ENCODE measurements around the gene SHISA9. TPM values are rescaled to one million over a fixed set of nuclear protein-coding genes. Genes with fewer than 3 reads are reported as not detected.

SHISA9 gene
- total RNA-seq, 3 donors from 2014 or later (not counting 1 experiment from before 2014, with no cell fraction given): 0.05 TPM; not detected in 2

DNA sequence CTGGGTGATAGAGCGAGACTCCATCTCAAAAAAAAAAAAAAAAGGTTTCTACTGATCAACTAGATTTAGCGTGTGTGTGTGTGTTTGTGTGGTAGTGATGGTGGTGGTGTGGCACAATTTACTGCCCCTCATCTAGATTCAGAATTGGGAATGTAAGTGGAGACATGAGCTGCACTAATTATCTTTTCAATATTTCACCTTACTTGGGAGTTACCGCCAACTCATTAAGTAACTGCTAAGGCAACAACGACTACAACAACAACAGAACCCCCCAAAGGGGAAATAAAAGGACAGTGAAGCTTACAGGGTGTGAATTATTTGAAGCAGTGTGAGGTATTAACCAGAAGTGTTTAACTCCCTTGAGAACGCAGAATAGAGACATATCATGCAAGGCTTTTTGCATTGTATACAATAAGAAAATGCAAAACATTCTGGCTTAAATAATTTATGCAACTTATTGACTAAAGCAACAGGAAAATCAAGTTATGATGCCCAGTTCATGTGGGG, 180.5 kb downstream of the SHISA9 start:
- intact Hi-C loops (cut with micrococcal nuclease): no loop called here
- no peaks in the 10 kb centered on the region for H3K36me3 Mint-ChIP-seq
- no peak overlapping the region for H3K4me3 Mint-ChIP-seq
- Histone ChIP-seq H3K36me3 (ENCODE audit: control insufficient read depth, insufficient read depth, low read length) (no peaks in the 10 kb centered on the region), H3K4me1 (ENCODE audit: control insufficient read depth, insufficient read depth, low read length) (no peaks in the 10 kb centered on the region), H3K27ac (ENCODE audit: low read length) (no peak overlapping the region), H3K27me3 (ENCODE audit: control insufficient read depth, insufficient read depth, low read length) (no peaks in the 10 kb centered on the region), H3K4me3 (ENCODE audit: low read length) (no peak overlapping the region), H3K9me3 (ENCODE audit: control insufficient read depth, insufficient read depth, low read length) (peaks cover 3% of the 10 kb centered on the region)
- ATAC-seq (no peak), DNase-seq (no peak)
- no peak for TF ChIP-seq CTCF (IDR thresholded peaks at IDR 0.05)
- peaks cover 2 to 8% of the 10 kb centered on the region in 2 donors for H3K9me3 Mint-ChIP-seq
- WGBS (ENCODE audit: insufficient coverage): 75% methylated on average over 2 of the region's 5 CpGs
- no peaks in the 10 kb centered on the region for H3K4me1 Mint-ChIP-seq
- no peak overlapping the region for H3K27ac Mint-ChIP-seq
- H3K27me3 Mint-ChIP-seq (ENCODE audit: low read depth in 2 of 2): no peaks in the 10 kb centered on the region

GRCh38 chr16:13083681-13084080, 182.3 kb downstream of the SHISA9 start:
- WGBS (ENCODE audit: insufficient coverage): 65% methylated on average over 5 of the region's 5 CpGs
- intact Hi-C loops (cut with micrococcal nuclease): no loop called here
- H3K9me3 Mint-ChIP-seq: peaks cover 2 to 6% of the 10 kb centered on the region in 2 donors
- no peak for DNase-seq
- H3K9me3 ChIP-seq (ENCODE audit: control insufficient read depth, insufficient read depth, low read length): peaks cover 3% of the 10 kb centered on the region
- H3K27me3 ChIP-seq (ENCODE audit: control insufficient read depth, insufficient read depth, low read length): no peaks in the 10 kb centered on the region
- H3K36me3 Mint-ChIP-seq: no peaks in the 10 kb centered on the region
- TF ChIP-seq CTCF (IDR thresholded peaks at IDR 0.05): no peak
- no peak overlapping the region for H3K4me3 ChIP-seq (ENCODE audit: low read length)
- H3K27ac ChIP-seq (ENCODE audit: low read length): no peak overlapping the region
- H3K4me3 Mint-ChIP-seq: no peak overlapping the region
- ATAC-seq: no peak
- H3K4me1 Mint-ChIP-seq: no peaks in the 10 kb centered on the region
- H3K4me1 ChIP-seq (ENCODE audit: control insufficient read depth, insufficient read depth, low read length): no peaks in the 10 kb centered on the region
- no peak overlapping the region for H3K27ac Mint-ChIP-seq
- no peaks in the 10 kb centered on the region for H3K27me3 Mint-ChIP-seq (ENCODE audit: low read depth in 2 of 2)
- no peaks in the 10 kb centered on the region for H3K36me3 ChIP-seq (ENCODE audit: control insufficient read depth, insufficient read depth, low read length)

DNA sequence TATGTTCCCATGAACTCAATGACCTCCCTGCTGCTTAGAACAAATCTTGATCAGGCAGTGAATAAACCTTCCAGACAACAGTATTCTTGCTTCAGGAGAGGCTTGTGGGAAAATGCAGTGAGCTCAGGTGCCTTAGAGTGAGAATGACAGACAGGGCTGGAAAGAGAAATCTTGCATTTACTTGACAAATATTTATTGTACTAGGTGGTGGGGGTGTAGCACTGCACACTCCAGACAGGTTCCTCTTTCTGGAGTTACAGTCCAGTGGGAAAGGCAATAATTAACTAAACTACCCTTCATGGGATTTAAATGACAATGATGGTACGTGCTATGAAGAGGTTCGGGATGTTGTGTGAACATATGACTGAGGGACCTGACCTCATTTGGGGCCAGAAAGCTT, 182.9 kb downstream of the SHISA9 start:
- Histone ChIP-seq H3K27me3 (ENCODE audit: control insufficient read depth, insufficient read depth, low read length) (no peaks in the 10 kb centered on the region), H3K9me3 (ENCODE audit: control insufficient read depth, insufficient read depth, low read length) (peaks cover 3% of the 10 kb centered on the region), H3K4me1 (ENCODE audit: control insufficient read depth, insufficient read depth, low read length) (no peaks in the 10 kb centered on the region), H3K27ac (ENCODE audit: low read length) (no peak overlapping the region), H3K4me3 (ENCODE audit: low read length) (no peak overlapping the region), H3K36me3 (ENCODE audit: control insufficient read depth, insufficient read depth, low read length) (no peaks in the 10 kb centered on the region)
- no peak for TF ChIP-seq CTCF (IDR thresholded peaks at IDR 0.05)
- Mint-ChIP-seq H3K36me3 (no peaks in the 10 kb centered on the region), H3K4me1 (no peaks in the 10 kb centered on the region), H3K27me3 (ENCODE audit: low read depth in 2 of 2) (no peaks in the 10 kb centered on the region), H3K4me3 (no peak overlapping the region), H3K9me3 (peaks cover 2 to 6% of the 10 kb centered on the region in 2 donors), H3K27ac (no peak overlapping the region)
- ATAC-seq (no peak), DNase-seq (no peak)
- intact Hi-C loops (cut with micrococcal nuclease): no loop called here
- WGBS (ENCODE audit: insufficient coverage): 83% methylated on average over 1 of the region's 2 CpGs

DNA sequence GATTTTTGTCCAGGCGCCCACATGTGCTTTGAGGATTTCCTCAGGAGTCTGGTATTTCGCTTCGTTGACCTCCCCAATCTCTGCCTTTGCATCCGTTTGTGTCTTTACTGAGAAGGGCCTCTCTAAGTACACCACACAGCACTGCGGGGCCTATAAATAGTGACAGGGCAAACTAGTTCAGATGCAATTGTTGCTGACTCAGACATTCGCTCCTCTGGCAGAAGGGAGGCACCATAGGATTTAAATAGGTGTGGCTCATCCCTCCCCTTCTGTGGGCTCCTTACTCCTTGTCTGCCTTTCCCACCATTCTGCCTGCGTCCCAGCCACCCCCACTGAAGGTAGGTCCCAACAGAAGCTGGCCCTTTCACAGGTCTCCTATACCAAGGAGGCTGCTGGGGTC, 192.3 kb downstream of the SHISA9 start:
- H3K4me1 ChIP-seq (ENCODE audit: control insufficient read depth, insufficient read depth, low read length): no peaks in the 10 kb centered on the region
- DNase-seq (no peak), ATAC-seq (no peak)
- intact Hi-C loops (cut with micrococcal nuclease): no loop called here
- no peak for TF ChIP-seq CTCF (IDR thresholded peaks at IDR 0.05)
- Mint-ChIP-seq H3K4me1 (no peaks in the 10 kb centered on the region), H3K27ac (no peak overlapping the region), H3K27me3 (ENCODE audit: low read depth in 2 of 2) (no peaks in the 10 kb centered on the region), H3K36me3 (no peaks in the 10 kb centered on the region), H3K4me3 (no peak overlapping the region), H3K9me3 (peaks cover 5 to 14% of the 10 kb centered on the region in 2 donors)
- H3K27me3 ChIP-seq (ENCODE audit: control insufficient read depth, insufficient read depth, low read length): no peaks in the 10 kb centered on the region
- 66% methylated on average over 7 of the region's 7 CpGs for whole genome bisulfite sequencing (ENCODE audit: insufficient coverage)
- H3K36me3 ChIP-seq (ENCODE audit: control insufficient read depth, insufficient read depth, low read length): no peaks in the 10 kb centered on the region
- no peak overlapping the region for H3K27ac ChIP-seq (ENCODE audit: low read length)
- H3K4me3 ChIP-seq (ENCODE audit: low read length): no peak overlapping the region
- H3K9me3 ChIP-seq (ENCODE audit: control insufficient read depth, insufficient read depth, low read length): peaks cover 8% of the 10 kb centered on the region
